OCI-LY7 (cell line): ENCODE measurements around the gene ALOX5. TPM values are rescaled to one million over a fixed set of nuclear protein-coding genes. Genes with fewer than 3 reads are reported as not detected.
"Not testable (repeated sequence)": the region's sequence is repeated elsewhere in the genome, so short reads cannot be mapped to it uniquely, and the experiment has no call there.

ENCODE experiments used
- BruUV-seq: library from RNA; stranded (reverse); fragments of 400-500 nt; replicated peaks from 2 replicates; lab custom pipeline; 2021; lab: Mats Ljungman, UMichigan
- CTCF ChIA-PET: fragments of 300-600 bp; sonication (Branson Sonifier 250); formaldehyde crosslinking; loops from one replicate; lab custom pipeline; 2022; ENCODE audit warnings: antibody characterized with exemption; ENCODE audit not compliant: unreplicated experiment; lab: Charles Lee
- POLR2A ChIA-PET: fragments of 300-600 bp; sonication (Branson Sonifier 250); formaldehyde crosslinking; loops from one replicate; lab custom pipeline; 2022; ENCODE audit warnings: antibody characterized with exemption; lab: Charles Lee
- DNase-seq: peaks from one replicate; pipeline ENCODE4 v3.0.0-alpha.2; 2015; ENCODE audit warnings: low spot score
- H2AFZ ChIP-seq: fragments of 200-600 bp; sonication (generic), shearing (Covaris generic); 2 replicates; pipeline ENCODE4 v1.6.1; 2014; ENCODE audit warnings: mild to moderate bottlenecking, antibody characterized with exemption, low read length, moderate library complexity
- H3K27ac ChIP-seq: fragments of 200-600 bp; sonication (generic); 2 replicates; pipeline ENCODE4 v1.5.1; 2014; ENCODE audit warnings: mixed run types, low read depth, mild to moderate bottlenecking, moderate library complexity, low read length, inconsistent platforms; ENCODE audit not compliant: poor library complexity, severe bottlenecking
- H3K36me3 ChIP-seq: fragments of 200-600 bp; sonication (generic); 2 replicates; pipeline ENCODE4 v1.6.1; 2014; ENCODE audit warnings: mild to moderate bottlenecking, antibody characterized with exemption, low read length, moderate library complexity, mixed read lengths; ENCODE audit not compliant: insufficient read depth
- H3K4me1 ChIP-seq: fragments of 200-600 bp; sonication (generic); 2 replicates; pipeline ENCODE4 v1.5.1; 2014; ENCODE audit warnings: mild to moderate bottlenecking, low read length; ENCODE audit not compliant: insufficient read depth, poor library complexity, severe bottlenecking
- H3K4me2 ChIP-seq: fragments of 200-600 bp; sonication (generic); 2 replicates; pipeline ENCODE4 v1.6.1; 2014; ENCODE audit warnings: mild to moderate bottlenecking, low read length
- H3K4me3 ChIP-seq: fragments of 200-600 bp; sonication (generic); 2 replicates; pipeline ENCODE4 v1.5.1; 2014; ENCODE audit warnings: mild to moderate bottlenecking, low read depth, low read length; ENCODE audit not compliant: poor library complexity, severe bottlenecking
- H3K79me2 ChIP-seq: fragments of 200-600 bp; sonication (generic); 2 replicates; pipeline ENCODE4 v1.6.1; 2016; ENCODE audit warnings: low read depth, mild to moderate bottlenecking, low read length, moderate library complexity, mixed read lengths; ENCODE audit not compliant: insufficient read depth
- H3K9me2 ChIP-seq: fragments of 200-600 bp; sonication (generic); 2 replicates; pipeline ENCODE4 v1.6.1; 2016; ENCODE audit warnings: mild to moderate bottlenecking, low read length, mixed read lengths; ENCODE audit not compliant: insufficient read depth
- H3K9me3 ChIP-seq: fragments of 200-600 bp; sonication (generic); 2 replicates; pipeline ENCODE4 v1.6.1; 2014; ENCODE audit warnings: mild to moderate bottlenecking, mixed run types, low read length, mixed read lengths
- H4K20me1 ChIP-seq: fragments of 200-600 bp; sonication (generic); 2 replicates; pipeline ENCODE4 v1.6.1; 2014; ENCODE audit warnings: mild to moderate bottlenecking, antibody characterized with exemption, low read length, moderate library complexity, mixed read lengths; ENCODE audit not compliant: insufficient read depth
- CTCF ChIP-seq: fragments of 200-600 bp; sonication (generic); conservative IDR thresholded peaks from 2 replicates; pipeline ENCODE4 v1.5.1; 2014; ENCODE audit warnings: mild to moderate bottlenecking, antibody characterized with exemption, low read length, moderate library complexity, mixed read lengths
- EZH2phosphoT487 ChIP-seq: fragments of 200-600 bp; sonication (generic); IDR thresholded peaks from 2 replicates; pipeline ENCODE4 v1.6.1; 2018; ENCODE audit warnings: low read depth, borderline replicate concordance, mild to moderate bottlenecking, mixed run types, antibody characterized with exemption, low read length, moderate library complexity, mixed read lengths
- intact Hi-C: fragments of 100-400 bp; cut with micrococcal nuclease; formaldehyde crosslinking; loops from one replicate; pipeline ENCODE4 v1.10.0; 2022; ENCODE audit not compliant: unreplicated experiment
- total RNA-seq, 2 experiments: library from RNA; depleted of rRNA in 1 of 2; stranded (reverse); fragments of >200 nt in 1 of 2; shearing (Covaris generic) in 1 of 2; gene quantifications; 2 replicates each; pipeline ENCODE4 v1.2.3, GENCODE V29; 2014 to 2022

ALOX5 gene
- total RNA-seq, 2 experiments from 2014 or later = 139 to 164 TPM

GRCh38 chr10:45407542-45407941, 33.5 kb downstream of the ALOX5 start:
- H3K79me2 ChIP-seq = peaks cover 17% of the 10 kb centered on the region; the same call in 1 of the 2 replicates
- no peaks in the 10 kb centered on the region for H3K9me3 ChIP-seq
- H3K4me1 ChIP-seq = no peaks in the 10 kb centered on the region
- no peak for TF ChIP-seq EZH2phosphoT487
- TF ChIP-seq CTCF = no peak
- DNase-seq = no peak
- no peak overlapping the region for H2AFZ ChIP-seq
- no peak overlapping the region for H3K27ac ChIP-seq
- POLR2A ChIA-PET = interaction anchor here (0.9 kb wide), 1 partner anchor 247 kb away, joined by 3 read pairs; no protein-coding TSS in a partner anchor
- CTCF ChIA-PET = no interaction called here
- H3K36me3 ChIP-seq = peaks cover 100% of the 10 kb centered on the region
- H4K20me1 ChIP-seq = no peaks in the 10 kb centered on the region
- H3K4me2 ChIP-seq = no peak overlapping the region
- BruUV-seq = no TSS peak
- no peak overlapping the region for H3K4me3 ChIP-seq
- H3K9me2 ChIP-seq = no peaks in the 10 kb centered on the region
- intact Hi-C loops = no loop called here

GRCh38 chr10:45408421-45409319, 34.7 kb downstream of the ALOX5 start:
- Histone ChIP-seq H3K27ac (no peak overlapping the region), H3K36me3 (peaks cover 98% of the 10 kb centered on the region)
- DNase-seq = no peak

GRCh38 chr10:45409347-45409746, 35.3 kb downstream of the ALOX5 start:
- not testable (repeated sequence) for BruUV-seq
- POLR2A ChIA-PET = interaction anchor here (0.6 to 1.4 kb wide), 2 partner anchors 11 to 12 kb away, joined by 3 to 4 read pairs; no protein-coding TSS in a partner anchor

More at GRCh38 chr10:45408421-45409319, 34.7 kb downstream of the ALOX5 start:
- CTCF ChIA-PET = no interaction called here
- POLR2A ChIA-PET = interaction anchor here (0.6 to 1.4 kb wide), 2 partner anchors 11 to 132 kb away, joined by 4 read pairs; no protein-coding TSS in a partner anchor
- Histone ChIP-seq H3K4me3 (no peak overlapping the region), H3K9me2 (no peaks in the 10 kb centered on the region), H2AFZ (no peak overlapping the region), H3K79me2 (peaks cover 17% of the 10 kb centered on the region; the same call in 1 of the 2 replicates), H3K4me2 (no peak overlapping the region), H3K4me1 (no peaks in the 10 kb centered on the region), H4K20me1 (no peaks in the 10 kb centered on the region), H3K9me3 (no peaks in the 10 kb centered on the region)
- no TSS peak for BruUV-seq
- no peak for TF ChIP-seq CTCF
- TF ChIP-seq EZH2phosphoT487 = no peak
- intact Hi-C loops = no loop called here

More at GRCh38 chr10:45409347-45409746, 35.3 kb downstream of the ALOX5 start:
- H3K9me2 ChIP-seq, intact Hi-C loops, H2AFZ ChIP-seq, H3K4me3 ChIP-seq, H3K27ac ChIP-seq, DNase-seq, CTCF ChIA-PET, H3K9me3 ChIP-seq, H3K4me2 ChIP-seq, H3K4me1 ChIP-seq, H4K20me1 ChIP-seq: not testable (repeated sequence)
- H3K79me2 ChIP-seq = peaks cover 17% of the 10 kb centered on the region; the same call in 1 of the 2 replicates
- peaks cover 94% of the 10 kb centered on the region for H3K36me3 ChIP-seq
